ENCODE measurements around the gene IMPA2. TPM values are rescaled to one million over a fixed set of nuclear protein-coding genes. Genes with fewer than 3 reads are reported as not detected.
A peak's percentile ranks its signal among the peaks of the same experiment; 100 is the strongest.

IMPA2 gene
- polyA plus RNA-seq, 1 experiment, result 12.8 TPM

- no peak for TF ChIP-seq CTCF (IDR thresholded peaks at IDR 0.05; ENCODE audit: low read depth, low read length)
- ChIA-PET POLR2A (interaction anchor here (0.9 to 2.6 kb wide), 5 partner anchors 15 to 359 kb away, joined by 3 to 13 read pairs (median 3); partner anchors contain the start of genes IMPA2 and TUBB6), CTCF (interaction anchor here (0.5 to 4.0 kb wide), 4 partner anchors 11 to 323 kb away, joined by 4 to 33 read pairs (median 8); no protein-coding TSS in a partner anchor)
- Histone ChIP-seq H3K4me3 (ENCODE audit: low read depth, low read length) (no peak overlapping the region), H3K27ac (ENCODE audit: low read depth, low read length) (peak overlapping the region; percentile 68), H3K9me3 (ENCODE audit: control insufficient read depth, insufficient read depth, low read length) (no peaks in the 10 kb centered on the region), H3K27me3 (ENCODE audit: control insufficient read depth, insufficient read depth, low read length) (no peaks in the 10 kb centered on the region)
- no peak for DNase-seq (ENCODE audit: low read depth, low spot score)
These were observed 32.3 kb upstream of the IMPA2 start for GRCh38 chr18:11948852-11949523.

GRCh38 chr18:11950824-11951223 is 30.5 kb upstream of the IMPA2 start:
- peaks cover 2% of the 10 kb centered on the region for H3K9me3 ChIP-seq (ENCODE audit: control insufficient read depth, insufficient read depth, low read length)
- POLR2A ChIA-PET, result interaction anchor here (0.7 to 1.8 kb wide), 2 partner anchors 11 to 30 kb away, joined by 3 to 8 read pairs; partner anchors contain the start of gene IMPA2

GRCh38 chr18:11951390-11951851 is 29.9 kb upstream of the IMPA2 start:
- POLR2A ChIA-PET, result interaction anchor here (1.8 kb wide), 1 partner anchor 29 kb away, joined by 8 read pairs; the partner anchor contains the start of gene IMPA2
- no peak for TF ChIP-seq CTCF (IDR thresholded peaks at IDR 0.05; ENCODE audit: low read depth, low read length)
- H3K9me3 ChIP-seq (ENCODE audit: control insufficient read depth, insufficient read depth, low read length), result peaks cover 6% of the 10 kb centered on the region
- H3K4me3 ChIP-seq (ENCODE audit: low read depth, low read length), result no peak overlapping the region
- H3K27me3 ChIP-seq (ENCODE audit: control insufficient read depth, insufficient read depth, low read length), result no peaks in the 10 kb centered on the region
- CTCF ChIA-PET, result interaction anchor here (0.8 to 4.0 kb wide), 2 partner anchors 14 to 44 kb away, joined by 4 to 33 read pairs; no protein-coding TSS in a partner anchor
- DNase-seq (ENCODE audit: low read depth, low spot score), result no peak
- H3K27ac ChIP-seq (ENCODE audit: low read depth, low read length), result no peak overlapping the region

More at GRCh38 chr18:11950824-11951223, 30.5 kb upstream of the IMPA2 start:
- H3K27me3 ChIP-seq (ENCODE audit: control insufficient read depth, insufficient read depth, low read length), result no peaks in the 10 kb centered on the region
- CTCF ChIA-PET, result interaction anchor here (1.0 to 4.0 kb wide), 4 partner anchors 13 to 217 kb away, joined by 3 to 33 read pairs (median 4); no protein-coding TSS in a partner anchor
- H3K4me3 ChIP-seq (ENCODE audit: low read depth, low read length), result no peak overlapping the region
- no peak for TF ChIP-seq CTCF (IDR thresholded peaks at IDR 0.05; ENCODE audit: low read depth, low read length)
- H3K27ac ChIP-seq (ENCODE audit: low read depth, low read length), result no peak overlapping the region
- DNase-seq (ENCODE audit: low read depth, low spot score), result no peak

GRCh38 chr18:11953113-11953512 is 28.2 kb upstream of the IMPA2 start:
- no peak for TF ChIP-seq CTCF (IDR thresholded peaks at IDR 0.05; ENCODE audit: low read depth, low read length)
- DNase-seq (ENCODE audit: low read depth, low spot score), result no peak
- Histone ChIP-seq H3K9me3 (ENCODE audit: control insufficient read depth, insufficient read depth, low read length) (peaks cover 17% of the 10 kb centered on the region), H3K27me3 (ENCODE audit: control insufficient read depth, insufficient read depth, low read length) (no peaks in the 10 kb centered on the region), H3K4me3 (ENCODE audit: low read depth, low read length) (no peak overlapping the region), H3K27ac (ENCODE audit: low read depth, low read length) (no peak overlapping the region)
- CTCF ChIA-PET, result interaction anchor here (0.7 to 3.5 kb wide), 3 partner anchors 15 to 86 kb away, joined by 3 to 16 read pairs (median 6); no protein-coding TSS in a partner anchor
- POLR2A ChIA-PET, result interaction anchor here (0.6 kb wide), 1 partner anchor 89 kb away, joined by 3 read pairs; no protein-coding TSS in a partner anchor

Data from AG04450 (cell line).